Gastroesophageal sphincter (tissue), 3 donors: ENCODE measurements around the gene FAM184B.

Experiments
- CTCF ChIP-seq, 4 experiments: fragments of 200-600 bp in 2 of 4; fragments of 450-650 bp in 2 of 4; sonication (generic) in 1 of 4; IDR thresholded peaks; one replicate each; pipeline ENCODE4 v1.5.1; 2017 to 2019; ENCODE audit warnings: antibody characterized with exemption in 4 of 4, mild to moderate bottlenecking in 2 of 4, moderate library complexity in 2 of 4
- POLR2A ChIP-seq, 2 donors: fragments of 450-650 bp; IDR thresholded peaks; one replicate each; pipeline ENCODE4 v1.6.1; 2017; ENCODE audit warnings: antibody characterized with exemption in 2 of 2, mild to moderate bottlenecking in 2 of 2, moderate library complexity in 1 of 2
- POLR2AphosphoS5 ChIP-seq: sonication (generic); formaldehyde crosslinking; IDR thresholded peaks from one replicate; pipeline ENCODE4 v1.6.1; 2017; ENCODE audit warnings: antibody characterized with exemption

- TF ChIP-seq POLR2A (IDR thresholded peaks at IDR 0.05) = no peak
- no peak for TF ChIP-seq CTCF (IDR thresholded peaks at IDR 0.05)
- no peak for TF ChIP-seq POLR2AphosphoS5
Measured at GRCh38 chr4:17713779-17714178, 67.6 kb downstream of the FAM184B start.
